Fibroblast of lung (primary cell): Measurements from ENCODE around the gene NTN3. TPM values are rescaled to one million over a fixed set of nuclear protein-coding genes. Genes with fewer than 3 reads are reported as not detected.

Experiments used
- DNase-seq, 2 donors: peaks; one replicate each; pipeline versions ENCODE4 v3.0.0 to v3.0.0-alpha.2; 2010; ENCODE audit warnings: low read depth in 2 of 2
- H2AFZ ChIP-seq: 2 replicates; pipeline ENCODE4 v1.5.1; 2012; ENCODE audit warnings: low read length, control low read depth, inconsistent platforms
- H3K27ac ChIP-seq: 2 replicates; pipeline ENCODE4 v1.5.1; 2011; ENCODE audit warnings: low read length, control low read depth; ENCODE audit not compliant: insufficient read depth
- H3K27me3 ChIP-seq: 2 replicates; pipeline ENCODE4 v1.5.1; 2011; ENCODE audit warnings: mild to moderate bottlenecking, low read length; ENCODE audit not compliant: control insufficient read depth, insufficient read depth
- H3K36me3 ChIP-seq: 2 replicates; pipeline ENCODE4 v1.5.1; 2011; ENCODE audit warnings: low read length; ENCODE audit not compliant: control insufficient read depth, insufficient read depth
- H3K4me1 ChIP-seq: 2 replicates; pipeline ENCODE4 v1.5.1; 2011; ENCODE audit warnings: low read length; ENCODE audit not compliant: control insufficient read depth, insufficient read depth; ENCODE audit errors: extremely low read depth
- H3K4me2 ChIP-seq: 2 replicates; pipeline ENCODE4 v1.5.1; 2011; ENCODE audit warnings: low read length, control low read depth; ENCODE audit not compliant: insufficient read depth; ENCODE audit errors: extremely low read depth
- H3K4me3 ChIP-seq, 4 experiments: fragments of 200-600 bp in 1 of 4; sonication (generic) in 1 of 4; replicated peaks in 1 of 4; 2 replicates each; pipeline ENCODE4 v1.5.1; 2011 to 2016; ENCODE audit warnings: low read length in 4 of 4, low read depth in 3 of 4, mild to moderate bottlenecking in 3 of 4, control low read depth in 2 of 4, inconsistent platforms in 1 of 4, mixed read lengths in 1 of 4; ENCODE audit not compliant: insufficient read depth in 1 of 4; ENCODE audit errors: control extremely low read depth in 1 of 4
- H3K79me2 ChIP-seq: 2 replicates; pipeline ENCODE4 v1.5.1; 2012; ENCODE audit warnings: mild to moderate bottlenecking, low read length, inconsistent platforms; ENCODE audit not compliant: control insufficient read depth, insufficient read depth
- H3K9ac ChIP-seq: 2 replicates; pipeline ENCODE4 v1.5.1; 2011; ENCODE audit warnings: mild to moderate bottlenecking, low read length, control low read depth; ENCODE audit not compliant: insufficient read depth
- H3K9me3 ChIP-seq: 2 replicates; pipeline ENCODE4 v1.5.1; 2012; ENCODE audit warnings: low read depth, low read length; ENCODE audit not compliant: control insufficient read depth, insufficient read depth
- H4K20me1 ChIP-seq: 2 replicates; pipeline ENCODE4 v1.5.1; 2011; ENCODE audit warnings: low read length; ENCODE audit not compliant: control insufficient read depth, insufficient read depth; ENCODE audit errors: extremely low read depth
- EZH2 ChIP-seq: IDR thresholded peaks from 2 replicates; pipeline ENCODE4 v1.5.1; 2012; ENCODE audit warnings: low read length, control low read depth, mild to moderate bottlenecking; ENCODE audit errors: missing control alignments
- polyA plus RNA-seq, 2 donors: library from polyadenylated mRNA; depleted of rRNA in 1 of 2; stranded (reverse) in 1 of 2; unstranded in 1 of 2; fragments of >200 nt; gene quantifications; 2 replicates each; pipeline ENCODE4 v1.2.1, GENCODE V29; 2011 to 2012; ENCODE audit warnings: missing spikeins in 1 of 2
- total RNA-seq: library from RNA; depleted of rRNA; stranded (reverse); fragments of >200 nt; gene quantifications from 2 replicates; pipeline ENCODE4 v1.2.1, GENCODE V29; 2014
- TF ChIP-seq, protein P1 (sequence below), 2 donors: IDR thresholded peaks in 1 of 2; conservative IDR thresholded peaks in 1 of 2; 1 replicate in 1 of 2; 2 replicates in 1 of 2; pipeline ENCODE4 v1.5.1; 2011 to 2012; ENCODE audit warnings: low read length in 2 of 2, control low read depth in 1 of 2, inconsistent platforms in 1 of 2, low read depth in 1 of 2, mild to moderate bottlenecking in 1 of 2

The NTN3 gene
- total and polyA plus RNA-seq, 2 donors (not counting 1 experiment from before 2014, with no cell fraction given) = 0.08 to 2.1 TPM

DNA sequence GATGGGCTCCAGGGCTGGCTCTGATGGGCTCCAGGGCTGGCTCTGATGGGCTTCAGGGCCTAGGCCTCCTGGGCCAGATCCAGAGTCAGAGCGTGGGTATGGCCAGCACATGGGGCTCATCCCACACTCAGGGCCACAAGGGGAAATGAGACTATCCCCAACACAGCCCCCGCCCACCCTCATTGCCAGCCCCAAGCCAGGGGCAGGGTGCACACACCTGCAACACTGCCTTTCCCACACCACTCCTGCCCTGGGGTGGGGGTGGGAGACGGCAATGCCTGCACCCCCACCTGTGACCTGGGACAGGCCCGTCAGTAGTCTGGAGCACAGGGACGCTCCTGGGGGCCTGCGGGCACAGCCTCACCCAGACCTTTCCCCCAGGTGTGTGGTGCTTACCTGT is 28.4 kb downstream of the NTN3 start:
- TF ChIP-seq, protein P1, sequence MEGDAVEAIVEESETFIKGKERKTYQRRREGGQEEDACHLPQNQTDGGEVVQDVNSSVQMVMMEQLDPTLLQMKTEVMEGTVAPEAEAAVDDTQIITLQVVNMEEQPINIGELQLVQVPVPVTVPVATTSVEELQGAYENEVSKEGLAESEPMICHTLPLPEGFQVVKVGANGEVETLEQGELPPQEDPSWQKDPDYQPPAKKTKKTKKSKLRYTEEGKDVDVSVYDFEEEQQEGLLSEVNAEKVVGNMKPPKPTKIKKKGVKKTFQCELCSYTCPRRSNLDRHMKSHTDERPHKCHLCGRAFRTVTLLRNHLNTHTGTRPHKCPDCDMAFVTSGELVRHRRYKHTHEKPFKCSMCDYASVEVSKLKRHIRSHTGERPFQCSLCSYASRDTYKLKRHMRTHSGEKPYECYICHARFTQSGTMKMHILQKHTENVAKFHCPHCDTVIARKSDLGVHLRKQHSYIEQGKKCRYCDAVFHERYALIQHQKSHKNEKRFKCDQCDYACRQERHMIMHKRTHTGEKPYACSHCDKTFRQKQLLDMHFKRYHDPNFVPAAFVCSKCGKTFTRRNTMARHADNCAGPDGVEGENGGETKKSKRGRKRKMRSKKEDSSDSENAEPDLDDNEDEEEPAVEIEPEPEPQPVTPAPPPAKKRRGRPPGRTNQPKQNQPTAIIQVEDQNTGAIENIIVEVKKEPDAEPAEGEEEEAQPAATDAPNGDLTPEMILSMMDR (conservative IDR thresholded peaks at IDR 0.05 in 1 of 2, IDR thresholded peaks at IDR 0.05 in 1 of 2; ENCODE audit: low read depth in 1 of 2, low read length in 2 of 2) = no peak
- no peak for TF ChIP-seq EZH2
- Histone ChIP-seq H3K79me2 (no peaks in the 10 kb centered on the region), H2AFZ (no peak overlapping the region), H3K27ac (no peak overlapping the region), H3K36me3 (peaks cover 12% of the 10 kb centered on the region), H3K9me3 (no peaks in the 10 kb centered on the region), H3K9ac (no peak overlapping the region), H3K4me1 (peaks cover 6% of the 10 kb centered on the region), H3K27me3 (no peaks in the 10 kb centered on the region), H3K4me3 (no peak overlapping the region), H4K20me1 (no peaks in the 10 kb centered on the region), H3K4me2 (no peak overlapping the region)
- DNase-seq = no peak

DNA sequence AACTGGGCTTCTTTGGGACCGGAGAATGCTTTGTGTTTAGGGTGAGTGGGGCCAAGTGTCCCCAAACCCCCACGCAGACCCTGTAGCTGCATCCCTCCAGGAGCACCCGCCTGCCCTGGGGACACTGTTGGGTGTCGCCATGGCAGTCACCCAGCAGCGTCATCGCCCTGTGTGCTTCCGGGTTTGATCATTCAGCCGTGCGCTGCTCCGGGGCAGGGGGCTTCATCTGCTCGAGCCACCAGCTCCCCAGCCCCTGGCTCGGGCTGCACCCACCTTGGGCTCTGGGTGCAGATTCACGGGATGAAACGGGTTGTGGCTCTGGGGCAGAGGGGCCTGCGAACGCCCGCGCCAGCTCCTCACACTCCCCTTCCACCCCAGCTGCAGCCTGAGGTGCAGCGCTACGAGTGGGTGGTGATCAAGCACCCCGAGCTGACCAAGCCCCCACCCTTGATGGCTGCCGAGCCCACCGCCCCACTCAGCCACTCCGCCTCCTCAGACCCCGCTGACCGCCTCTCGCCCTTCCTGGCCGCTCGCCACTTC is 28.9 kb downstream of the NTN3 start:
- no peak for DNase-seq

DNA sequence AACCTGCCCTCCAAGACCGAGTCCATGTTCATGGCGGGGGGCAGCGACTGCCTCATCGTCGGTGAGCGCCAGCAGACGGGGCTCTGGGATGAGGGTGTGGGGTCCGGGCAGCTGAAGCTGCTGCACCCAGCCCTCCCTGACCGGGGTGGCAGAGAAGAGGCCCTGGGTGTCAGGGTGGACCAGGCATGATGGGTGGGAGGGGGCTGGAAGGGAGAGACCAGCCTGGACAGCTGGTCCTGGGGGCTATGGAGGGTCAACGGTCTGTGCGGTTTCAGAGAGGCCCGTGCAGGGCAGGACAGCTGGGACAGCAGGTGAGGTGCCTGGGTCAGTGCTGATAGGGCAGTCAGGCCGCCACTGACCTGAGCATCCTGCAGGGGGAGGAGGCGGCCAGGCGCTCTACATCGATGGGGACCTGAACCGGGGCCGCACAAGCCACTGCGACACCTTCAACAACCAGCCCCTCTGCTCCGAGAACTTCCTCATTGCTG is 29.4 kb downstream of the NTN3 start:
- peaks cover 6% of the 10 kb centered on the region for H3K4me1 ChIP-seq
- no peaks in the 10 kb centered on the region for H3K79me2 ChIP-seq
- TF ChIP-seq, protein P1 (conservative IDR thresholded peaks at IDR 0.05 in 1 of 2, IDR thresholded peaks at IDR 0.05 in 1 of 2; ENCODE audit: low read depth in 1 of 2, low read length in 2 of 2) = no peak
- TF ChIP-seq EZH2 = no peak
- H2AFZ ChIP-seq = no peak overlapping the region
- H4K20me1 ChIP-seq = no peaks in the 10 kb centered on the region
- H3K9me3 ChIP-seq = no peaks in the 10 kb centered on the region
- no peak overlapping the region for H3K4me2 ChIP-seq
- DNase-seq = no peak
- no peak overlapping the region for H3K4me3 ChIP-seq
- H3K27ac ChIP-seq = no peak overlapping the region
- H3K27me3 ChIP-seq = no peaks in the 10 kb centered on the region
- H3K9ac ChIP-seq = no peak overlapping the region
- H3K36me3 ChIP-seq = peaks cover 12% of the 10 kb centered on the region

More for the DNA sequence above, 28.9 kb downstream of the NTN3 start:
- Histone ChIP-seq H3K79me2 (no peaks in the 10 kb centered on the region), H3K9ac (no peak overlapping the region), H4K20me1 (no peaks in the 10 kb centered on the region), H3K36me3 (peaks cover 12% of the 10 kb centered on the region), H3K4me3 (no peak overlapping the region), H3K4me2 (no peak overlapping the region), H3K4me1 (peaks cover 6% of the 10 kb centered on the region), H3K27ac (no peak overlapping the region), H2AFZ (no peak overlapping the region), H3K27me3 (no peaks in the 10 kb centered on the region), H3K9me3 (no peaks in the 10 kb centered on the region)
- TF ChIP-seq, protein P1 (conservative IDR thresholded peaks at IDR 0.05 in 1 of 2, IDR thresholded peaks at IDR 0.05 in 1 of 2; ENCODE audit: low read depth in 1 of 2, low read length in 2 of 2) = no peak
- no peak for TF ChIP-seq EZH2
